ENCODE results near the gene PTPRN2.
"Not testable (repeated sequence)": the region's sequence is repeated elsewhere in the genome, so short reads cannot be mapped to it uniquely, and the experiment has no call there.

PTPRN2 gene

GRCh38 chr7:157784041-157784835 lies 803.4 kb downstream of the PTPRN2 start:
- DNase-seq: peak in 1 of 42 donors; percentile 24
- intact Hi-C loops (cut with DNase I): no loop called here

GRCh38 chr7:157782041-157782440 lies 805.6 kb downstream of the PTPRN2 start:
- intact Hi-C loops (cut with DNase I): no loop called here
- peak in 18 of 42 donors; percentile 14 to 69 (median 34) for DNase-seq

DNA sequence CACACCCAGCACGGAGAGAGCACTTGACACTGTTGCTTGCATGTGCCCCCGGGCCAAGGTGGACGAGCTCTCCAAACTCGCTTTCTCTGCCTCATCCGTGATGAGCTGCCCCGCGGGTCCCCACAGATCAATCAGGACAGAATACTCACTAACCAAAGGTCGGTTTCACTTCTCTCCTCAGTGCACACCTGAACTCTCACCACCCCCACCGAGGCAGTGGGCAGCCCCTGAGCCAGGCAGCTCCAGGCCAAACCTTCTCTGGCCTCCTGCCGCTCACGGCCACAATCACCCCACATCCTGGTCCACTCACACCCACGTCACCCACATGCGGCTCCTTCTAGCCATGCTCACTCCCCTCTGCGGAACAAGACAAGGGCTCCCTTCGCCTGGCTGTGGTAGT lies 806.9 kb downstream of the PTPRN2 start:
- intact Hi-C loops (cut with DNase I): no loop called here
- no peak for DNase-seq

DNA sequence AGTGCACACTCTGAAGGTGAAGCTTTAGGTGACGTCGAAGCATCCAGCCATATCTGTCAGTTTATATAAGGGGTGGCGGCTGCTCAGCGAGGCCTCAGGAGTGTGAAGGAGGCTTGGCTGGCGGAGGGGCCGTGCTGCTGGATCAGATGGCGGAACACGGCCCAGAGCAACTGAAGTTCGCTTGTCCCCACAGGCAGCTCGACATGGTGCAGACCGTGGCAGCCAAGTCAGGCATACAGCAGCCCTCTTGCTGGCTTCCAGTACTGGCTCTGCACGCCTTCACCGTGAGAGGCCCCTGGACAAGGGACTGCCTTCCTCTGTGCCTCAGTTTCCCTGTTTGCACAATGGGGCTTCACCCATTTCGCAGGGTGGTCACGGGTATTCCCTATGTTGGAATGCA lies 807.3 kb downstream of the PTPRN2 start:
- DNase-seq: no peak
- intact Hi-C loops (cut with DNase I): no loop called here

- DNase-seq: no peak
- intact Hi-C loops (cut with DNase I): no loop called here
These were observed 808.4 kb downstream of the PTPRN2 start for GRCh38 chr7:157779206-157779605.

DNA sequence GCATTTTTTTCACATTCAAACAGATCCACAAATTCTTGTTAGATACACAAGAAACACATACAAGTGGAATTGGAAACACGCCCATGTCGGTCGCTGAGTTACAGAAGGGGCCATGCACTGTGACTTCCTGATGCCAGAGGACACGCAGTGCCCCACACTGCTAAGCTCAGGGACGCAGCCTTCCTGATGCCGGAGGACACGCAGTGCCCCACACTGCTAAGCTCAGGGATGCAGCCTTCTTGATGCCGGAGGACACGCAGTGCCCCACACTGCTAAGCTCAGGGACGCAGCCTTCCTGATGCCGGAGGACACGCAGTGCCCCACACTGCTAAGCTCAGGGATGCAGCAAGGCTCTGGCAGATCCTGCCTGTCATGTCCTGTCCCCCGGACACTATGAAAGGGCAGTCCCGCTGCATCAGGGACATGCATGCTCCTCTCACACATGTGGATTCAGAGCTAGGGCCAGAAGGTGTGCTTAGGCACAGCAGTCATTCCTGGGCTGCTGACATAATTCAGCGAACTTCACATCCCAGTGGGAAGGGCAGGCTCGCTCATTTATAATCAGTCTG lies 810.3 kb downstream of the PTPRN2 start:
- peak in 1 of 42 donors; percentile 2 for DNase-seq
- intact Hi-C loops (cut with DNase I): not testable (repeated sequence)

- intact Hi-C loops (cut with DNase I): no loop called here
- peak in 1 of 42 donors; percentile 0 for DNase-seq
These were observed 811.9 kb downstream of the PTPRN2 start for GRCh38 chr7:157775560-157776332.

DNA sequence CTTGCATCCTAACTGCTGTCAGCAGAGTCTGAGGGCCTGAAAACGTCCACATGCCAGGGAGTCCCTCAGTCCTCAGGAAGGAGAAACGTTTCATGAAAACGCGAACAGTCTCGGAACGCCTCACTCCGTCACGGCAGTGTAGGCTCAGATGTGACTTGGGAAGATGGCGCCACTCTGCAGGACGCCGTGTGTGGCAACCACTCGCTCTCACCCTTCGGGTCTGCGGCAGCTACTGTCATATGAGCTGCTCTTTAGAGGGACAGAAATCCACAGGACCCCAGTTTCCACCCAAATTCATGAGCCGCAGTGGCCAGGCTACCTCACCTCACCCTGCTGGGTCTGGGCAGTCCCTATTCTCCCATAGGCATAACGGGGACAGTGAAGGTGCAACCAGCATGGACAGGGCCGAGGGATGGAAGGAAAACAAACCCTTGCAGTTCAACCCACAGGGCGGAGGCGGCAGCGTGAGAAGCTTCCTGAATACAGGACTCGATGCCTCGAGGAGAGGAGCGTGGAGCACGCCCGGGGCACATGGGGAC lies 812.5 kb downstream of the PTPRN2 start:
- DNase-seq: no peak
- intact Hi-C loops (cut with DNase I): no loop called here

DNA sequence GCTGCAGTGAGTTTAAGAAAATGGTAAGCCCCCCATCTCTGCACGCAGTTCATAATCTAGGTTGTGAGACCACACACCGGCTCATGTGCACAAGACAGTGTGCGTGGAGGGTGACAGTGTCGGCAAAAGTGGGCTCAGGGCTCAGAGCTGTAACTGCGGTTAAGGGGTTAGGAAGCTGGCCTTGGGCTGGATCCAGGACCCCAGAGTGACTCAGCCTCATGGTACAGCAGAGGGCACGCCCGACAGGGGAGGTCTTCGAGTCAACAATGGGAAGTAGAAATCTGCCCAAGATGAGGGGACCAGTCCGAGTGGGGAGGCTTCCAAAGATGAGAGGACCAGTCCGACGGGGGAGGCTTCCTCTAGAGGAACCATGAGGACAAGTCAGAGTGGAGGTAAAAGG lies 813.1 kb downstream of the PTPRN2 start:
- DNase-seq: no peak
- intact Hi-C loops (cut with DNase I): no loop called here

GRCh38 chr7:157773361-157773760 lies 814.3 kb downstream of the PTPRN2 start:
- DNase-seq: peak in 1 of 42 donors; percentile 24

GRCh38 chr7:157772486-157773130 lies 815.0 kb downstream of the PTPRN2 start:
- intact Hi-C loops (cut with DNase I): no loop called here
- DNase-seq: no peak

More at GRCh38 chr7:157773361-157773760, 814.3 kb downstream of the PTPRN2 start:
- intact Hi-C loops (cut with DNase I): no loop called here

- intact Hi-C loops (cut with DNase I): no loop called here
- no peak for DNase-seq
These were observed 815.9 kb downstream of the PTPRN2 start for GRCh38 chr7:157771689-157772088.

- no peak for DNase-seq
- intact Hi-C loops (cut with DNase I): no loop called here
These were observed 816.8 kb downstream of the PTPRN2 start for GRCh38 chr7:157770716-157771320.

DNA sequence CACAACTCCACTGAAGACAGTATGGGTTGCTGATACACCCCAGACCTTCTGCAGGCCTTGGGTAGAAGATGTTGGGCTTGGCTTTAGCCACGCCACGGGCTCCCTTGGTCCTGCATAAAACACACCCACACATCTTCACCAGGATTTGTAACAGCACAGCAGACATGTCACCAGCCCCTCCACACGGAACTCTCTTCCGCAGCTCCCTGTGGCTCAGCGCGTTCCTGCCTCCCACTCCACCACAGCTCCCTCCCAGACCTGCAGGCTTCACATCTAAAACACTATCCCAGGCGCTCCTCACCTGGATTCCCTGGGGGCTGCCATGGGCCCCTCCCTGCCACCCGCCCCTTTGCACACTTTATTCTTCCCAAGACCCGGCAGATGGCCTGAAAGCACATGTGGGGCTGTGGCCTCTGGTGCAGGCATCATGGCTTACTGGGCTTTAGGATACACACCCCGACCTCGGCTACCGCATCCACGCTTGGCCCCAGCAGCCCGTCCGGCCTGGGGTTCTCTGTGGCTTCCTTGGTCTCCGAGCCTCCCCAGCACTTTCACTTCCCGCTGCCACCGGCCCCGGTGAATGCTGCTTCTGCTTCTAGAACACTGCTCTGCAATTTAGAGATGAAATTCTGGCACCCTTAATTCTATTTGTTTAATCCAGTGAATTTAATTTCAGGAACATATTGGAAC lies 818.0 kb downstream of the PTPRN2 start:
- peak in 14 of 42 donors; percentile 12 to 56 (median 32) for DNase-seq
- intact Hi-C loops (cut with DNase I): no loop called here

DNA sequence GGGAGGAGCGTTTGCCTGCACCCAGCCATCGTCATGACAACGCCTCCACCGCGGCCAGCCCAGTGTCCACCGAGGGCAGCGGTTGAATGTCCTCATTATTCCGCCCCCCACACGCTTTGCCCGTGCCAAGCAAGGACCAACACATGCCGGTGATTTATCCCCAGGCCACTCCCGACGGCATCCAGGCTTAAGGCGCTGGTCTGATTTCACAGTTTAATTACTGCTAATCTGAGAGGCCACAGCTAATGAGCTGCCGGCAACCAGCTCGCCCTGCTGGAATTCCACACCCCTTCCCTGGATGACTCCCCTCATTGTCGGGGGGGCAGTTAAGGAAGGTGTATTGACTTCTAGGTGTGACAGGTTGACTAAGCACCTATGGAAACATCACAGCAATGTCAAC lies 818.5 kb downstream of the PTPRN2 start:
- intact Hi-C loops (cut with DNase I): no loop called here
- DNase-seq: peak in 2 of 42 donors; percentile 28 to 51

DNA sequence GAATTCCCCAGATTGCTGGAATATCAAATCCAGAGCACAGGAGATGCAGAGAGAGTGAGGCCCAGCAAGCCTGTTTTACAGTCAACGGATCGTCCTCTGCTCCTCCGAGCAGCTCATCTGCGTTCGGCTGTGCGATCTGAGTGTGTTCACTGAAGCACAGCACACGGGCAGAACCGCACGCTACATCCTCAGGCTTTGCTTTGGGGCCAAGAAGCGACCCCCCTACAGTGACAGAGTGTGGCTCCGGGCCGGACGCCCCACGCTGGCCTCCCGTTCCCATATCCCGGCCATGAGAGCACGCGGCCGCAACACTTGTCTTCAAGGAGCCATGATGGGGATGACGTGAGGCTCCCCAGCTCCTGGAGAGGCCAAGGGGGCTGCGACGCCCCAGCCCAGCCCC lies 819.4 kb downstream of the PTPRN2 start:
- no peak for DNase-seq
- intact Hi-C loops (cut with DNase I): no loop called here

DNA sequence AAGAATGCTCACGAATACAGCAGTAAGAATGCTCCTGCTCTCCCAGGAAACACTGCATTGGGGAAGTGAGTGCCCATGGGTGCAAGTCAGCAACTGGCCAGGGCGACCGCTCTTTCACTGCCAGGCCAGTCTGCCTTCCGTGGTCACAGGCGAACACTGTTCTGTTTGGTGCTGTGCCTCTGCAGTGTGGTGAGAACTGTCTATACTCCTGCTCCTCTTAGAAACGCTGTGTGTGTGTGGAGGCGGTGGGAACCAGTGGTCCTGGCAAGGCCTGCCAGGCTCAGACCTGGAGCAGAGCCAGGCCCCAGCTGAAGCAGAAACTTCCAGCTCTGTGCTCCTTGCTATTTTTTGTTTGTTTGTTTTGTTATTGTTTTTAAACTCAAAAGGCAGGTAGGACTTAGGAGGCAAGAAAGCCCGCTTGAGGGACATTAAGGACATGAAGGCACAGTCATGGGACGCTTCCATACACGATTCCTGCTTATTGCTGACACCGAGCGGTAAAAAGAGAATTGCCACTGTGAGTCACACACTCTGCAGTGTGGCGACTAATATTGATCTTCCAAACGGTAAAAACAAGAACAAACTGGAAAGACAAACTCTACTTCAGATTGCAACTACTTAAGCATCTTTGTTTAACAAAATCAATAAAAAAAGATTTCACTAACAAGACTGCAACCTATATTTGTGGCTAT lies 820.0 kb downstream of the PTPRN2 start:
- DNase-seq: no peak
- intact Hi-C loops (cut with DNase I): no loop called here

DNA sequence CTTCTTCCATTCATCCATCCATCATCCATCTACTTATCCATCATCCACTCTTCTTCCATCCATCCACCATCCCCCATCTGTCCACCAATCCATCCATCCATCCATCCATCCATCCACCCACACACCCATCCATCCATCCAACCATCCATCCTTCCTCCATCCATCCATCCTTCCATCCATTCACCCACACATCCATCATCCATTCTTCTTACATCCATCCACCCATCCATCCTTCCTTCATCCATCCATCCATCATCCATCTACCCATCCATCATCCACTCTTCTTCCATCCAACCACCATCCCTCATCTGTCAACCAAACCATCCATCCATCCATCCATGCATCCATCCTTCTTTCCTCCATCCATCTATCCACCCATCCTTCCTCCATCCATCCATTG lies 821.5 kb downstream of the PTPRN2 start:
- intact Hi-C loops (cut with DNase I): no loop called here
- DNase-seq: no peak

All from head of caudate nucleus (tissue), 42 donors.